Keratinocyte (primary cell): ENCODE results near the gene MTMR11. TPM values are rescaled to one million over a fixed set of nuclear protein-coding genes. Genes with fewer than 3 reads are reported as not detected.

Source experiments
- DNase-seq: peaks from one replicate; pipeline ENCODE4 v3.0.0-alpha.2; 2011; ENCODE audit warnings: low read depth, missing footprints, low spot score
- FAIRE-seq: peaks from 2 replicates; lab custom pipeline; 2011; peaks lifted over from hg19 to GRCh38; lab: Jason Lieb, UNC
- H2AFZ ChIP-seq: 2 replicates; pipeline ENCODE4 v1.6.0; 2012; ENCODE audit warnings: low read length, control low read depth, inconsistent platforms; ENCODE audit not compliant: control insufficient read depth
- H3K27ac ChIP-seq: 2 replicates; pipeline ENCODE4 v1.5.1; 2011; ENCODE audit warnings: low read length; ENCODE audit not compliant: control insufficient read depth, insufficient read depth
- H3K27me3 ChIP-seq: 3 replicates; pipeline ENCODE4 v1.6.0; 2011; ENCODE audit warnings: low read length; ENCODE audit not compliant: control insufficient read depth, insufficient read depth; ENCODE audit errors: extremely low read depth
- H3K36me3 ChIP-seq, 2 experiments: 2 replicates in 1 of 2; 3 replicates in 1 of 2; pipeline ENCODE4 v1.5.1; 2011; ENCODE audit warnings: low read length in 2 of 2, mild to moderate bottlenecking in 1 of 2; ENCODE audit not compliant: control insufficient read depth in 2 of 2, insufficient read depth in 2 of 2; ENCODE audit errors: extremely low read depth in 1 of 2
- H3K4me1 ChIP-seq: 3 replicates; pipeline ENCODE4 v1.5.1; 2011; ENCODE audit warnings: low read length; ENCODE audit not compliant: control insufficient read depth, insufficient read depth; ENCODE audit errors: extremely low read depth
- H3K4me2 ChIP-seq: 3 replicates; pipeline ENCODE4 v1.6.0; 2011; ENCODE audit warnings: low read depth, low read length; ENCODE audit not compliant: control insufficient read depth, insufficient read depth; ENCODE audit errors: extremely low read depth
- H3K4me3 ChIP-seq, 3 experiments: fragments of 200-600 bp in 1 of 3; sonication (generic) in 1 of 3; 2 replicates in 2 of 3; 3 replicates in 1 of 3; pipeline ENCODE4 v1.5.1; 2011 to 2016; ENCODE audit warnings: low read length in 3 of 3, mild to moderate bottlenecking in 3 of 3, control low read depth in 2 of 3, inconsistent platforms in 1 of 3, low read depth in 1 of 3, mixed read lengths in 1 of 3, mixed run types in 1 of 3, moderate library complexity in 1 of 3; ENCODE audit not compliant: control insufficient read depth in 2 of 3, insufficient read depth in 2 of 3; ENCODE audit errors: extremely low read depth in 1 of 3
- H3K79me2 ChIP-seq: 2 replicates; pipeline ENCODE4 v1.6.0; 2012; ENCODE audit warnings: low read length; ENCODE audit not compliant: control insufficient read depth, insufficient read depth
- H3K9ac ChIP-seq: 3 replicates; pipeline ENCODE4 v1.6.0; 2011; ENCODE audit warnings: low read length; ENCODE audit not compliant: control insufficient read depth, insufficient read depth; ENCODE audit errors: extremely low read depth
- H3K9me1 ChIP-seq: 3 replicates; pipeline ENCODE4 v1.6.0; 2011; ENCODE audit warnings: low read length; ENCODE audit not compliant: control insufficient read depth, insufficient read depth; ENCODE audit errors: extremely low read depth
- H3K9me3 ChIP-seq: 2 replicates; pipeline ENCODE4 v1.5.1; 2012; ENCODE audit warnings: low read depth, low read length; ENCODE audit not compliant: control insufficient read depth
- H4K20me1 ChIP-seq: 3 replicates; pipeline ENCODE4 v1.6.0; 2011; ENCODE audit warnings: low read length; ENCODE audit not compliant: control insufficient read depth, insufficient read depth; ENCODE audit errors: extremely low read depth
- EZH2 ChIP-seq: IDR thresholded peaks from one replicate; pipeline ENCODE4 v1.6.1; 2012; ENCODE audit warnings: inconsistent platforms, mild to moderate bottlenecking, low read length, moderate library complexity
- dilution Hi-C: fragments of 300-500 bp; cut with MboI; formaldehyde crosslinking; loops from one replicate; pipeline ENCODE4 v1.7.0; 2020; ENCODE audit warnings: low sequenced_read_pairs; ENCODE audit not compliant: extremely low pct_ligation_motif_present
- polyA plus RNA-seq, 5 experiments: library from polyadenylated mRNA; depleted of rRNA in 3 of 5; stranded (reverse) in 3 of 5; stranded (forward) in 1 of 5; unstranded in 1 of 5; fragments of >200 nt; gene quantifications; 1 replicate in 1 of 5; 2 replicates in 3 of 5; 3 replicates in 1 of 5; pipeline versions ENCODE4 v1.2.1 to v1.2.3, GENCODE V29; 2011 to 2012; ENCODE audit warnings: missing spikeins in 2 of 5, low read depth in 1 of 5, low replicate concordance in 1 of 5
- TF ChIP-seq, protein P1 (sequence below), 3 experiments: IDR thresholded peaks in 1 of 3; conservative IDR thresholded peaks in 1 of 3; optimal IDR thresholded peaks in 1 of 3; 2 replicates in 2 of 3; 3 replicates in 1 of 3; pipeline versions ENCODE3 to v1.5.1; 2011; ENCODE audit warnings: low read length in 3 of 3, mild to moderate bottlenecking in 3 of 3, moderate library complexity in 2 of 3, control low read depth in 1 of 3, inconsistent platforms in 1 of 3; ENCODE audit not compliant: insufficient read depth in 2 of 3; ENCODE audit errors: extremely low read depth in 1 of 3

Gene MTMR11
- polyA plus RNA-seq, 1 donor (not counting 4 experiments of a cell fraction or from before 2014, with no cell fraction given): 11.8 TPM

DNA sequence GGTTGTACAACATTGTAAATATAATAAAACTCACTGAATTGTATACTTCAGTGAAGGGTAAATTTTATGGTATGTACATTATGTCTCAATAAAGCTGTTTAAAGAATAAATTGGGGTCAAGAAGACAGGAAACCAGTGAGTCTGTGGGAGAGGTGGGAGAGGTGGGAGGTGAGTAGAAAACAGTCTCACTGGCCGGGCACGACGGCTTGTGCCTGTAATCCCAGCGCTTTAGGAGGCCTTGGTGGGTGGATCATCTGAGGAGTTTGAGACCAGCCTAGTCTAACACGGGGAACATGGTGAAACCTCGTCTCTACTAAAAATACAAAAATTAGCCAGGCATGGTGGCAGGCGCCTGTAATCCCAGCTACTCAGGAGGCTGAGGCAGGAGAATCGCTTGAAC is 4.2 kb downstream of the MTMR11 start:
- H2AFZ ChIP-seq: no peak overlapping the region
- H3K4me2 ChIP-seq: no peak overlapping the region
- no peak overlapping the region for H3K4me3 ChIP-seq
- FAIRE-seq (no peak), DNase-seq (no peak)
- H4K20me1 ChIP-seq: no peaks in the 10 kb centered on the region
- dilution Hi-C loops: no loop called here
- H3K27me3 ChIP-seq: no peaks in the 10 kb centered on the region
- no peak overlapping the region for H3K9ac ChIP-seq
- peaks cover 5 to 8% of the 10 kb centered on the region in 2 experiments for H3K36me3 ChIP-seq
- peaks cover 8% of the 10 kb centered on the region for H3K79me2 ChIP-seq
- no peaks in the 10 kb centered on the region for H3K9me3 ChIP-seq
- peaks cover 39% of the 10 kb centered on the region for H3K4me1 ChIP-seq
- TF ChIP-seq EZH2: no peak
- TF ChIP-seq, protein P1, sequence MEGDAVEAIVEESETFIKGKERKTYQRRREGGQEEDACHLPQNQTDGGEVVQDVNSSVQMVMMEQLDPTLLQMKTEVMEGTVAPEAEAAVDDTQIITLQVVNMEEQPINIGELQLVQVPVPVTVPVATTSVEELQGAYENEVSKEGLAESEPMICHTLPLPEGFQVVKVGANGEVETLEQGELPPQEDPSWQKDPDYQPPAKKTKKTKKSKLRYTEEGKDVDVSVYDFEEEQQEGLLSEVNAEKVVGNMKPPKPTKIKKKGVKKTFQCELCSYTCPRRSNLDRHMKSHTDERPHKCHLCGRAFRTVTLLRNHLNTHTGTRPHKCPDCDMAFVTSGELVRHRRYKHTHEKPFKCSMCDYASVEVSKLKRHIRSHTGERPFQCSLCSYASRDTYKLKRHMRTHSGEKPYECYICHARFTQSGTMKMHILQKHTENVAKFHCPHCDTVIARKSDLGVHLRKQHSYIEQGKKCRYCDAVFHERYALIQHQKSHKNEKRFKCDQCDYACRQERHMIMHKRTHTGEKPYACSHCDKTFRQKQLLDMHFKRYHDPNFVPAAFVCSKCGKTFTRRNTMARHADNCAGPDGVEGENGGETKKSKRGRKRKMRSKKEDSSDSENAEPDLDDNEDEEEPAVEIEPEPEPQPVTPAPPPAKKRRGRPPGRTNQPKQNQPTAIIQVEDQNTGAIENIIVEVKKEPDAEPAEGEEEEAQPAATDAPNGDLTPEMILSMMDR (optimal IDR thresholded peaks at IDR 0.05 in 1 of 3, IDR thresholded peaks at IDR 0.05 in 1 of 3, conservative IDR thresholded peaks at IDR 0.05 in 1 of 3; ENCODE audit: extremely low read depth in 1 of 3, insufficient read depth in 2 of 3, low read length in 3 of 3): no peak
- H3K27ac ChIP-seq: no peak overlapping the region
- H3K9me1 ChIP-seq: no peaks in the 10 kb centered on the region

DNA sequence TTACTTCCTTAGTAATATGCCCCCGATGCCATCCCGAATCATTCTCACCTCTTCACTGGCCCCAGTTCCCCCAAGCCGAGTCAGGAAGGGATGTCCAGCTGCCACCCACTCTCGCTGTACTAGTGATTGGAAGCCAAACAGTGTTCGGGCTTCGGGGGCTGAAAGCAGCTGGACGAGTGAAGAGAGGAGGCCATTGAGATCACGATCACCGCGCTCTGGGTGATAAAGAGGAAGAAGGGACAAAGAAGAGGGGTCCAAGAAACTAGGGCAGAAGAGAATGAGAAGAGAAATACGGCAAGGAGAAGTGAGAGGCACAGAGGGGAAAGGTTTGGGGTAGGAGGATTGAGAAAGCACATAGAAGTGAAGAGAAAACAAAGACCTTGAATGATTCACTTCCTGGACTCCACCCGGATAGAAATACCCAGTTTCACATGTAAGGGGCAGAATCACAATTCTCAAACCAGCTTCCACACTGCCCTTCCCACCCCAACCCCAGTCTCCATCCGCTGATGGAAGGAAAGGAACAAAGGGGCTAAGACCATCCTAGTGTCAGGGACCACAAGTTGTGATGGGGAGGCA is 5.4 kb downstream of the MTMR11 start:
- no peak overlapping the region for H3K4me3 ChIP-seq
- H3K79me2 ChIP-seq: peaks cover 20% of the 10 kb centered on the region
- no peak overlapping the region for H2AFZ ChIP-seq
- no peaks in the 10 kb centered on the region for H3K27me3 ChIP-seq
- H3K4me1 ChIP-seq: peaks cover 33% of the 10 kb centered on the region
- peaks cover 9% of the 10 kb centered on the region in 2 experiments for H3K36me3 ChIP-seq
- DNase-seq (no peak), FAIRE-seq (no peak)
- no peaks in the 10 kb centered on the region for H3K9me3 ChIP-seq
- H3K9me1 ChIP-seq: no peaks in the 10 kb centered on the region
- H3K27ac ChIP-seq: peak overlapping the region; percentile 5
- TF ChIP-seq, protein P1 (optimal IDR thresholded peaks at IDR 0.05 in 1 of 3, IDR thresholded peaks at IDR 0.05 in 1 of 3, conservative IDR thresholded peaks at IDR 0.05 in 1 of 3; ENCODE audit: extremely low read depth in 1 of 3, insufficient read depth in 2 of 3, low read length in 3 of 3): no peak
- no peak for TF ChIP-seq EZH2
- peak overlapping the region; percentile 42 for H3K4me2 ChIP-seq
- dilution Hi-C loops: no loop called here
- peaks cover 1% of the 10 kb centered on the region for H4K20me1 ChIP-seq
- no peak overlapping the region for H3K9ac ChIP-seq
